Measurements from ENCODE around the gene RAB39A.
"Not testable (repeated sequence)": the region's sequence is repeated elsewhere in the genome, so short reads cannot be mapped to it uniquely, and the experiment has no call there.

Gene RAB39A

GRCh38 chr11:107916671-107917241 is 11.5 kb upstream of the RAB39A start:
- H3K4me3 ChIP-seq (ENCODE audit: low read depth, low read length), result no peak overlapping the region
- TF ChIP-seq CTCF (IDR thresholded peaks at IDR 0.05; ENCODE audit: low read depth, low read length) (peak; percentile 92), MAX (IDR thresholded peaks at IDR 0.05; ENCODE audit: low read depth, low read length) (no peak)
- peak; percentile 65 for DNase-seq (ENCODE audit: low read depth)

GRCh38 chr11:107921997-107922396 is 6.3 kb upstream of the RAB39A start:
- H3K4me3 ChIP-seq (ENCODE audit: low read depth, low read length), result no peak overlapping the region
- DNase-seq (ENCODE audit: low read depth), result no peak
- no peak for TF ChIP-seq CTCF (IDR thresholded peaks at IDR 0.05; ENCODE audit: low read depth, low read length)
- TF ChIP-seq MAX (IDR thresholded peaks at IDR 0.05; ENCODE audit: low read depth, low read length), result no peak

GRCh38 chr11:107923519-107923918 is 4.7 kb upstream of the RAB39A start:
- DNase-seq (ENCODE audit: low read depth); H3K4me3 ChIP-seq (ENCODE audit: low read depth, low read length): not testable (repeated sequence)

GRCh38 chr11:107924306-107924705 is 3.9 kb upstream of the RAB39A start:
- no peak for DNase-seq (ENCODE audit: low read depth)
- no peak overlapping the region for H3K4me3 ChIP-seq (ENCODE audit: low read depth, low read length)
- TF ChIP-seq MAX (IDR thresholded peaks at IDR 0.05; ENCODE audit: low read depth, low read length) (no peak), POLR2A (IDR thresholded peaks at IDR 0.05; ENCODE audit: extremely low read depth, insufficient read length) (no peak), CTCF (IDR thresholded peaks at IDR 0.05; ENCODE audit: low read depth, low read length) (no peak), MYC (IDR thresholded peaks at IDR 0.05; ENCODE audit: low read depth, low read length) (no peak)

- no peak overlapping the region for H3K4me3 ChIP-seq (ENCODE audit: low read depth, low read length)
- TF ChIP-seq CTCF (IDR thresholded peaks at IDR 0.05; ENCODE audit: low read depth, low read length) (no peak), MYC (IDR thresholded peaks at IDR 0.05; ENCODE audit: low read depth, low read length) (no peak), MAX (IDR thresholded peaks at IDR 0.05; ENCODE audit: low read depth, low read length) (no peak), POLR2A (IDR thresholded peaks at IDR 0.05; ENCODE audit: extremely low read depth, insufficient read length) (no peak)
- DNase-seq (ENCODE audit: low read depth), result no peak
Measured at GRCh38 chr11:107927559-107927958, 689 bp upstream of the RAB39A start.

- TF ChIP-seq MAX (IDR thresholded peaks at IDR 0.05; ENCODE audit: low read depth, low read length) (no peak), CTCF (IDR thresholded peaks at IDR 0.05; ENCODE audit: low read depth, low read length) (no peak), POLR2A (IDR thresholded peaks at IDR 0.05; ENCODE audit: extremely low read depth, insufficient read length) (no peak), MYC (IDR thresholded peaks at IDR 0.05; ENCODE audit: low read depth, low read length) (no peak)
- H3K4me3 ChIP-seq (ENCODE audit: low read depth, low read length), result no peak overlapping the region
- peak; percentile 9 for DNase-seq (ENCODE audit: low read depth)
Measured at GRCh38 chr11:107928767-107929507, 689 bp downstream of the RAB39A start.
